HG02970 (cell line): ENCODE results near the gene TEX53.

Source experiments
- ATAC-seq: cut with Tn5 transposase; IDR thresholded peaks from one replicate; pipeline ENCODE4 v1.9.1; 2021; ENCODE audit warnings: mild to moderate bottlenecking, moderate library complexity, moderate number of reproducible peaks; ENCODE audit not compliant: unreplicated experiment, low FRiP score

Gene TEX53

DNA sequence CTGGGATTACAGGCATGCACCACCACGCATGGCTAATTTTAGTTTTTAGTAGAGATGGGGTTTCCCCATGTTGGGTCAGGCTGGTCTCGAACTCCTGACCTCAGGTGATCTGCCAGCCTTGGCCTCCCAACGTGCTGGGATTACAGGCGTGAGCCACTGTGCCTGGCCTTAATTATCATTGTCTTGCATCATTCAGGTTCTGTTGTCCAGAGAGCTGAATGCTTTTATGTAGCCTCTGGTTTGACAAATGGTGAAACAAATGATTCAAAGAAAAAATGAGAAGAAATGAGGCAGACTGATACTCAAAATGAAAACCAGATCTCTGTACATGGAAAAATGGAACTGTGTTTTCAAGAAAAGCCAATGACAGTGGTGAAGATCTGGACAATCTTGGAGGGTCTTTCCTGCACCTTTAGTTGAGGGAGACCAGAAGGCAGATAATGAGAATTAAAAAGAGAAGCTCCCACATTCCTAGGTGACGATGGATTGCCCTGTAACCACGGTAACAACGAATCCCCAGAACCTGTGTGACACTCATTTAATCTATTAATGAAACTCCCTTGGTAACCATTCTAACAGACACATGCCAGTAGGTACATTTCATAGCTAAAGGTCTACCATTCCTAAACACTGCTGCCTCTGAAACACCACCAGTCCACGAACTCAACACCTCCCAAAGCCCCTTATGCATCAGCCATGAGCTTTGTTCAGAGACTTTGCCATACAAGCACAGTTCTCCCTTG, 22.8 kb upstream of the TEX53 start:
- no peak for ATAC-seq

GRCh38 chr9:114678795-114679194, 21.2 kb upstream of the TEX53 start:
- ATAC-seq = no peak

- ATAC-seq = no peak
Measured at GRCh38 chr9:114678130-114678529, 20.5 kb upstream of the TEX53 start.

GRCh38 chr9:114677418-114677817, 19.8 kb upstream of the TEX53 start:
- no peak for ATAC-seq

DNA sequence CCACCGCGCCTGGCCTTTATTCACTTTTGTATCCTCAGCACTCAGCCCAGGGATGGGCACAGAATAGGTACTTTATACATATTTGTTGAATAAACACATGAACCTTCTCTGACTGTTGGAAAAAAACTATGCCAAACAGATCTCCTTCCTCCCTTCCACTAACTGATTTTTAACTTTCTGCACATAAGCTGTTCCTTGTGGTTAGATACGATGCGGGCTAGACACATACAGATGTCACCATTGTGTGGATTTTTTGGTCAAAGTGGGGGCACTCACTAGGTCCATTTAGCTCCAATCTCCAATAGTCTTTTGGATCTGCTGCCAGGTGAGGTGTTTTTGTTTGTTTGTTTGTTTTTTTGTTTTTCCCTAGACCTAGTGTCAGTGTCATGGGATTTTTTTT, 19.3 kb upstream of the TEX53 start:
- ATAC-seq = no peak

DNA sequence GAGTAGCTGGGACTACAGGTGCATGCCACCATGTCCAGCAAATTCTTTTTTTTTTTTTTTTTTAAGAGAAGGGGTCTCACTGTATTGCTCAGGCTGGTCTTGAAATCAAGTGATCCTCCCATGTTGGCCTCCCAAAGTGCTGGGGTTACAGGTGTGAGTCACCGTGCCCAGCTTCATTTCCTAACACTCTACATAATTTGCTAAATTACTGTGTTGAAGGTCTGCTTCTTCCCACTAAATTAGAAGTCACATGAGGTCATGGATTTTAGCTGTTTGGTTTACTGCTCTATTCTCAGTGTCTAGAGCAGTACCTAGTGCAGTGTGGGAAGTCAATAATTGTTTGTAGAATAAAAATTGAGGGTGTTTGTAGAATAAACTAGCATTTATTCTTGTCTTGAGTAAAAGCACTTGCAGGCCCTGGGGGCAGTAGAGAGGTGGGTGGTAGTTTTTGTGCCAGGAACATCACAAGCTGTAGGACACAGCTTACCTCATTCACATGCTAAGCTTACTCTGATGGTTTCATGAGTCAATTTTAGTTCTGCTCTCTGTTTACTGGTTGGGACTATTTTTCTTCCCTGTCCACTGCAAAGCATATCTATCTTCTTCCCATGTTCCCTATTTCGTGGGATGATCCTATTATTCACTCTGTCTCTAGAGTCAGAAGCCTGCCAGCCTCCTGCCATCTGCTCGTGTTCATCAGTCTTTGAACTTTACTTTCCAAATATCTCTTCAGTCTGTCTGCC, 17.4 kb upstream of the TEX53 start:
- ATAC-seq = no peak

DNA sequence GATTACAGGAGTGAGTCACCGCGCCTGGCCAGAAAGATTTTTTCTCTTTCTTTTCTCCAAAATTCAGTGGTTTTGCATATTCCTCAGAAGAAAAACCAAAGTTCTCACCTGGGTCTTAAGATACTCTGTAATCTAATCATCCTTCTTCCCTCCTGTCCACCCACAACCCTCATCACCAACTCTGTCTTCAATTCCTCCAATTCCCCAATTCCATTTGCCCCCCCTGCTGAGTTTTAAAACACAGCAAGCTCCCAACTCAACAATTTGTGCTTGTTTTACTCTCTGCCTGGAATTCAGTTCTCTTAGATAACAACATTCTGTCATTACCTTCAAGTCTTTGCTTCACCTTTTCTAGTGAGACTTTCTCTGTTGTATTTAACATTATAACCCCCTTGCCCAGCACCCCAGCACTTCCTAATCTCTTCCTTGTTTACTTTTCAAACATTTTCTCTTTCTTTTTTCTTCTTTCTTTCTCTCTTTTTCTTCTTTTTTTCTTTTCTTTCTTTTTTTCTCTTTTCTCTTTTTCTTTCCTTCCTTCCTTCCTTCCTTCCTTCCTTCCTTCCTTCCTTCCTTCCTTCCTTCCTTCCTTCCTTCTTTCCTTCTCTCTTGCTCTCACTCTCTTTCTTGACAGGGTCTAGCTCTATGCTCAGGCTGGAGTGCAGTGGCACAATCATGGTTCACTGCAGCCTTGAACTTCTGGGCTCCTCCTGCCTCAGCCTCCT, 16.6 kb upstream of the TEX53 start:
- ATAC-seq = no peak

GRCh38 chr9:114671605-114672004, 14.0 kb upstream of the TEX53 start:
- no peak for ATAC-seq

DNA sequence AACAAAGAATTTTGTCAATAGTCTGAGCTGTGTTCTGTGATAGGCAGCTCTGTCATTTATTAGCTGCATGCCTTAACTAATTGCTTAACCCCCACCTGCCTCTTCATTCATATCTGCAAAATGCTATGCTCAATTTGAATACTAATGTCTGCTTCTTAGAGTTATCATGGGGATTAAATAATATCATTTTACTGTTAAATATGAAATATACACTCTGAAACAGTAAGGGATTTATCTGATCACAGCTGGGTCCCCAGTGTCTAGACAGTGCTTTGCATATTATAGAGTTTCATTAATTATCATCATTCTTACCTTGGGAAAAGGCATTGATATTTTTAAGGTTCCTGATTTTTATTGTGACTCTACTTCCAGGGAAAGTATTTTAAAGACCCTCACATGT, 12.4 kb upstream of the TEX53 start:
- ATAC-seq = no peak

DNA sequence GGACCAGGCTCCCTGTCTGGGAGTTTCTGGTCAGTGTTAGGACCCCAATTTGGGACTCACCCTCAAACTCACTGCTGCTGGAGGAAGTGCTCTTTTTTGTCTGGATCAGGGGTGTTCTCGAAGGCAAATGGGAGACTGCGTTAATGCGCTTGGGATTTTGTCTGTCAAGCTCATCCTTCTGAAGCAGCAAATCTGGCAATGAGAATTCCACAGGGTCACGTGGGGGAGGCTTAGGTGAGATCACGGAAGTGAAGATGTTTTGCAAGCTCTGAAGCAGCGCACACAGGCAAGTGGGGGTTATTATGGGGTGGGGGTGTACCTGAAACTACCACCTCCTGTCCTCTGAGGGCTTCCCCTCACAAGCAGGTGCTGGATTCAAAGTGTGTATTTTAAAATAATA, 10.5 kb upstream of the TEX53 start:
- ATAC-seq = no peak

DNA sequence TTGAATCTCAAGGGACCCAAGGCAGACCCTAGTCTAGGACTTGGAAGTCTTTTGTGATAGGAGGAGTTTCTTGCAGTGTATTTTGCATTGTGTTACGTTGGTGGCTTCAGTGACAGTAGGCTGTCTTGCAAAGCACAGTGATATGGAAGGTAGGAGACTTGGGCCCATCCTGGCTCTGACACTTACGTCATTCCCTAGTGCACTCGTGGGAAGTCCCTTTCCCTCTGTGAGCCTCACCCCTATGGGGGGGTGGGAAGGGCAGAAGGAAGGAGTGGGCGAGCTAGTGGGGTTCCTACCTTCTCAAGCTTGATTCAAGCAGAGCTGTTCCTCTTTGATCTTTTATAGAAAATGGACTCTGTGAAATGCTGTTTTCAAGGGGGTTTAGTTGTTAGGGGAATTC, 9.2 kb upstream of the TEX53 start:
- ATAC-seq = no peak

GRCh38 chr9:114666401-114666800, 8.8 kb upstream of the TEX53 start:
- ATAC-seq = no peak

- no peak for ATAC-seq
Measured at GRCh38 chr9:114664181-114664580, 6.6 kb upstream of the TEX53 start.

GRCh38 chr9:114662081-114662989, 4.7 kb upstream of the TEX53 start:
- ATAC-seq = no peak

- no peak for ATAC-seq
Measured at GRCh38 chr9:114656301-114656700, 1.3 kb downstream of the TEX53 start.

GRCh38 chr9:114655689-114656088, 1.9 kb downstream of the TEX53 start:
- no peak for ATAC-seq

DNA sequence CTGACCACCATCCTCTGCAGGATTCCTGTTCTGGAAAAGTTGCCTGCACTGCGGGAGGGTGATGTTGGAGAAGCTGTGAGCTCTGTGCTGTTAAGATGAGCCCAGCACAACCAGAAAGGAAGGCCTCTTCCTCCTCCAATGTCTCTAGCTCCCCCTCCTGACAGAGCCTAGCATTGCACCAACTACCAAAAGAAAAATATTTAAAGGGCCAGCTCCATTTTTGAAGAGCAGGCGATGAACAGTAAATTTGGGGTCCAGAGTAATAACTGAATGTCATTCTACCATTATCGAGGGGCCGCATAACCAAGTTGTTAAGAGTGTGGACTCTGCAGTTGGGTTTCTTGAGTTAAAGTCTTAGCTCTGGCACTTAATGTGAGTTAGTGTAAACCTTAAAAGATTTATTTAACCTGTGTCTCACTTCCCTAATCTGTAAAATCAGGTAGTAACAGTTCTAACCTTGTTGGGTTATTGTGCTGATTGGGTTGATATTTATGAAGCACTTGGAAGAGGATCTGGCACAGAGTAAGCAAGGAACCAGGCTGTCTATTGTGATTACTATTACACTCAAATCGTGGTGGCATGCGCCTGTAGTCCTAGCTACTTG, 3.9 kb downstream of the TEX53 start:
- ATAC-seq = no peak

GRCh38 chr9:114652776-114653555, 4.6 kb downstream of the TEX53 start:
- ATAC-seq = no peak

- ATAC-seq = no peak
Measured at GRCh38 chr9:114643896-114644295, 13.7 kb downstream of the TEX53 start.
